Nephron (organoid): ENCODE data around the gene ZNF787.

Experiments
- H3K27ac Mint-ChIP-seq, 3 experiments: 2 replicates each; pipeline ENCODE4 v1.8.0; 2020; ENCODE audit warnings: mixed read lengths in 3 of 3, mild to moderate bottlenecking in 2 of 3, moderate library complexity in 1 of 3
- H3K27me3 Mint-ChIP-seq: 2 replicates; pipeline ENCODE4 v1.8.0; 2021; ENCODE audit warnings: low read depth, mild to moderate bottlenecking, moderate library complexity, mixed read lengths
- H3K36me3 Mint-ChIP-seq: 2 replicates; pipeline ENCODE4 v1.8.0; 2020; ENCODE audit warnings: low read depth, mixed read lengths
- H3K4me1 Mint-ChIP-seq: 2 replicates; pipeline ENCODE4 v1.8.0; 2020; ENCODE audit warnings: mixed read lengths
- H3K4me3 Mint-ChIP-seq, 3 experiments: 2 replicates each; pipeline ENCODE4 v1.8.0; 2020; ENCODE audit warnings: mild to moderate bottlenecking in 3 of 3, mixed read lengths in 3 of 3, moderate library complexity in 2 of 3
- H3K9me3 Mint-ChIP-seq: 2 replicates; pipeline ENCODE4 v1.8.0; 2020; ENCODE audit warnings: mixed read lengths
- TF ChIP-seq, protein P1 (sequence below), 3 experiments: fragments of 200-600 bp; sonication (generic); IDR thresholded peaks; one replicate each; pipeline ENCODE4 v1.5.0; 2021; ENCODE audit warnings: antibody characterized with exemption in 3 of 3; ENCODE audit not compliant: unreplicated experiment in 3 of 3

Gene ZNF787

DNA sequence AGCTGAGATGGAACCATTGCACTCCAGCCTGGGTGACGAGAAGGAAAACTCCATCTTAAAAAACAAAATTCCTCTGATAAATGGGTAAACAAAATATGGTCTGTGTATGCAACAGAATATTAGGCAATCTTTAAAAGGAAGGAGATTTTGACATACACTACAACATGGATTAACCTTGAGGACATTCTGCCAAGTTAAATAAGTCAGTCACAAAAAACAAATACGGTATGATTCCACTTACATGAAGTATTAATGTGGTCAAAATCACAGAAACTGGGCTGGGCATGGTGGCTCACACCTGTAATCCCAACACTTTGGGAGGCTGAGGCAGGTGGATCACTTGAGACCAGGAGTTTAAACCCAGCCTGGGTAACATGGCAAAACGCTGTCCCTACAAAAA, 17.0 kb upstream of the ZNF787 start:
- Mint-ChIP-seq H3K27ac (no peak overlapping the region), H3K9me3 (no peaks in the 10 kb centered on the region), H3K4me1 (peaks cover 38% of the 10 kb centered on the region), H3K4me3 (peak overlapping the region; percentile 13 to 79 (median 77)), H3K36me3 (no peaks in the 10 kb centered on the region), H3K27me3 (peaks cover 4% of the 10 kb centered on the region)
- TF ChIP-seq, protein P1, sequence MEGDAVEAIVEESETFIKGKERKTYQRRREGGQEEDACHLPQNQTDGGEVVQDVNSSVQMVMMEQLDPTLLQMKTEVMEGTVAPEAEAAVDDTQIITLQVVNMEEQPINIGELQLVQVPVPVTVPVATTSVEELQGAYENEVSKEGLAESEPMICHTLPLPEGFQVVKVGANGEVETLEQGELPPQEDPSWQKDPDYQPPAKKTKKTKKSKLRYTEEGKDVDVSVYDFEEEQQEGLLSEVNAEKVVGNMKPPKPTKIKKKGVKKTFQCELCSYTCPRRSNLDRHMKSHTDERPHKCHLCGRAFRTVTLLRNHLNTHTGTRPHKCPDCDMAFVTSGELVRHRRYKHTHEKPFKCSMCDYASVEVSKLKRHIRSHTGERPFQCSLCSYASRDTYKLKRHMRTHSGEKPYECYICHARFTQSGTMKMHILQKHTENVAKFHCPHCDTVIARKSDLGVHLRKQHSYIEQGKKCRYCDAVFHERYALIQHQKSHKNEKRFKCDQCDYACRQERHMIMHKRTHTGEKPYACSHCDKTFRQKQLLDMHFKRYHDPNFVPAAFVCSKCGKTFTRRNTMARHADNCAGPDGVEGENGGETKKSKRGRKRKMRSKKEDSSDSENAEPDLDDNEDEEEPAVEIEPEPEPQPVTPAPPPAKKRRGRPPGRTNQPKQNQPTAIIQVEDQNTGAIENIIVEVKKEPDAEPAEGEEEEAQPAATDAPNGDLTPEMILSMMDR (IDR thresholded peaks at IDR 0.05; ENCODE audit: unreplicated experiment in 3 of 3), result no peak

DNA sequence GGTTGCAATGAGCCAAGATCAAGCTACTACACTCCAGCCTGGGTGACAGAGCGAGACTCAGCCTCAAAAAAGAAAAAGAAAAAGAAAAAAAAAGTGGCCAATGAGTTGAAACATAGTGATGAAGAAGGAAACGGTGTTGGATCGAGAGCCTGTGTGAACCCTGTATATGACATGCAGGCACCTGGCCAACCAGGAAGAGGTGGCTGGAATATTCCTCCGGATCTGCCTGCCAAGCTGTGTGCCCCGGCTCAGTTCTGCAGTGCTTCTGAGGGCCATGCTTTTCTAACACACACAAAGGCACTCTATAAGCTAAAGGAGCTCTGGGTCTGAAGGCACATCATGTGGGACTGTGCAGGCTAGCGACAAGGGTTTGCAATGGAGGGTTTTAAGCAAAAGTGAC, 16.3 kb upstream of the ZNF787 start:
- H3K4me3 Mint-ChIP-seq, result peak overlapping the region; percentile 31 to 54 (median 32)
- TF ChIP-seq, protein P1 (IDR thresholded peaks at IDR 0.05; ENCODE audit: unreplicated experiment in 3 of 3), result no peak
- H3K4me1 Mint-ChIP-seq, result peaks cover 36% of the 10 kb centered on the region
- peak overlapping the region; percentile 28 to 85 (median 71) for H3K27ac Mint-ChIP-seq
- H3K36me3 Mint-ChIP-seq, result no peaks in the 10 kb centered on the region
- H3K9me3 Mint-ChIP-seq, result no peaks in the 10 kb centered on the region
- peaks cover 4% of the 10 kb centered on the region for H3K27me3 Mint-ChIP-seq

DNA sequence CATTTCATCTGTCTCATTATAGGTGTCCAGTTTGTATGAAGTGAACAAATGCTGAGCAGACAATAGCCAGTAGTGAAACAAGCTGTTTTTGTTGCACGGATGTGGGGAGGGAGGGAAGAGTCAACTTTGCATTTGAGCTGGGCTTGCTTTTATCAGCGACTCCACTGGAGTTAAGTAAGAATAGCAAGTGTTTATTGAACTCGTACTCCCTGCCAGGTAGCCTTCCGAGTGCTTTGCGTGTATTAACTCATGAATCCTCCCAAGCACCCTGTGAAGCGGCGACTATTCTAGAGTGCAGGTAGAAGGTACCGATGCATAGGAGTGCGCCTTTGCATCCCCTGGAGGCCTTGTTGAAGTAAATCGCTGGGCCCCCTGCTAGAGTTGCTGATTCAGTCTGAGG, 15.3 kb upstream of the ZNF787 start:
- TF ChIP-seq, protein P1 (IDR thresholded peaks at IDR 0.05; ENCODE audit: unreplicated experiment in 3 of 3), result no peak

DNA sequence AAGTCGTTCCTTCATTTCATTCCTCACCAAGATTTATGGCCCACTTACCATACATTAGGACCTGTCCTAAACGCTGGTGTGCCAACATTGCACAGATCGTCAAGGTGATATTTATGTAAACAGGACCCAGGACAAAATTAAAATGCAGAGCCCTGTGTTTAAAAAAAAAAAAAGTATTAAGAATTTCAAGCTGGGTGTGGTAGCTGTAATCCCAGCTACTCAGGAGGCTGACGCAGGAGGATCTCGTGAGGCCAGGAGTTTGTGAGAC, 13.5 kb upstream of the ZNF787 start:
- Mint-ChIP-seq H3K4me1 (peaks cover 31% of the 10 kb centered on the region), H3K4me3 (no peak overlapping the region), H3K27ac (peak overlapping the region; percentile 87 to 97 (median 89)), H3K27me3 (peaks cover 4% of the 10 kb centered on the region), H3K9me3 (no peaks in the 10 kb centered on the region), H3K36me3 (no peaks in the 10 kb centered on the region)
- TF ChIP-seq, protein P1 (IDR thresholded peaks at IDR 0.05; ENCODE audit: unreplicated experiment in 3 of 3), result no peak

More for the DNA sequence above, 15.3 kb upstream of the ZNF787 start:
- Mint-ChIP-seq H3K27me3 (peaks cover 4% of the 10 kb centered on the region), H3K4me1 (peaks cover 39% of the 10 kb centered on the region), H3K27ac (peak overlapping the region; percentile 86 to 95 (median 95)), H3K9me3 (no peaks in the 10 kb centered on the region), H3K36me3 (no peaks in the 10 kb centered on the region), H3K4me3 (no peak overlapping the region)

DNA sequence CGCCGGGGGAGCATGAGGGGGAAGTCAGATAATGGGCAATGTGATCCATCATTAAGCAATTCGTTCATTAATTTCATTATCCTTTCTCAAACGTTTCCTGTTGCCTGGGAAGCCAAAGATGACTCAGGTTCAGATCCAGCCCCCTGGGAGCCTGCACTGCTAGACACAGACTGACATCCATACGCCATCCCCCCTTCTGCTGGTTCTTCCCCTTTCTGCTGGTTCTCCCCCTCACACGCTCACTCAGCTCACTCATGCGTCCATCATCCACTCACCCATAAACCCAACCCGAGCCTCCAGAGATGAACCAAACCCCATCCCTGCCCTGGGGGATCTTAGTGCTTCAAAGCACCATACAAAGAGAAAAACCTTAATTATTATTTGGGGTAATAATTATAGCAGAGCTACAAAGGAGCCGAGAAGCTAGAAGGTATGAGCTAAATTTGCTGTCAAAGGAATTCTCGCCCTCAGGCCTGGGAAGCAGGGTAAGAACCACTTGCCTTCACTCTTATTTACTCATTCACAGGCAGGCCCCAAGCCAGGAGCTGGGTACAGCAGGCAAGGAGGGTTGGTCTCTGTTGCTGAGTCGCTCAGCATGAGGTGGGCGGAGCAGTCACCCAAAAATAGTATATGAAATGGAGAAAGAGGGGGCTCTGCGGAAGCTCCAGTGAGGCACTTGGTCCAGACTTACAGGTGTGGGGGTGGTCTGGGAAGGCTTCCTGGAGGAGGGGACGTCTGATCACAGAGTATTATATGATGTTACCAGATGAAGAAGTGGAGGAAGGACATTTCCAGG, 13.0 kb upstream of the ZNF787 start:
- peaks cover 28% of the 10 kb centered on the region for H3K4me1 Mint-ChIP-seq
- H3K9me3 Mint-ChIP-seq, result no peaks in the 10 kb centered on the region
- peaks cover 4% of the 10 kb centered on the region for H3K27me3 Mint-ChIP-seq
- no peaks in the 10 kb centered on the region for H3K36me3 Mint-ChIP-seq
- TF ChIP-seq, protein P1 (IDR thresholded peaks at IDR 0.05; ENCODE audit: unreplicated experiment in 3 of 3), result no peak
- peak overlapping the region; percentile 87 to 97 (median 89) for H3K27ac Mint-ChIP-seq
- peak overlapping the region in 2 of 3 experiments; percentile 31 to 50 for H3K4me3 Mint-ChIP-seq

DNA sequence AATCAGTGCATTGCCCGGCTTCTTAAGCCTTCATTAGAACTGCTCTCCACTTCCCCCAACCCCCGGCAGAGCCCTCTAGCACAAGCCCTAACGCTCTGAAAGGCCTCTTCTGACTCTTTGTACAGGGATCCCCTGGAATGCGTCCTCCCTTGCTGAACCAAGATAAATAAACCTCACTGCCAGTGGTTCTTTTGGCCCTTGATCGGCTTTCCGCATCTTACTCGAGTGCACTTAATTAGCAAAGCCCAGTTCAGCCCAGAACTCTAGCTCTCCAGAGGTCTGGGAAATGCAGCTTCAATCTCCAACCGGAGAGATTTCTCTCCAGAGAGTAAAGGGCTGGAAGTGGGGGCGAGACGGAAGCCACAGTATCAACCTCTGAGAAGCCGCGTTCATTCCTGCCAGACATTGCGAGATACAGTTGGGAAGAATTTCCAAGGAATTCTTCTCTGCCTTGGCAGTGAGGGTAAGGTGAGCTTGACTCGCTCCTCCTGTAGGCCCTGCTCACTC, 11.3 kb upstream of the ZNF787 start:
- Mint-ChIP-seq H3K4me1 (peaks cover 26% of the 10 kb centered on the region), H3K27ac (peak overlapping the region; percentile 98 to 99 (median 99)), H3K4me3 (peak overlapping the region; percentile 23 to 64 (median 56)), H3K27me3 (peaks cover 4% of the 10 kb centered on the region), H3K9me3 (no peaks in the 10 kb centered on the region), H3K36me3 (no peaks in the 10 kb centered on the region)
- TF ChIP-seq, protein P1 (IDR thresholded peaks at IDR 0.05; ENCODE audit: unreplicated experiment in 3 of 3), result no peak
